ENCODE data around the gene TBCD.

DNA sequence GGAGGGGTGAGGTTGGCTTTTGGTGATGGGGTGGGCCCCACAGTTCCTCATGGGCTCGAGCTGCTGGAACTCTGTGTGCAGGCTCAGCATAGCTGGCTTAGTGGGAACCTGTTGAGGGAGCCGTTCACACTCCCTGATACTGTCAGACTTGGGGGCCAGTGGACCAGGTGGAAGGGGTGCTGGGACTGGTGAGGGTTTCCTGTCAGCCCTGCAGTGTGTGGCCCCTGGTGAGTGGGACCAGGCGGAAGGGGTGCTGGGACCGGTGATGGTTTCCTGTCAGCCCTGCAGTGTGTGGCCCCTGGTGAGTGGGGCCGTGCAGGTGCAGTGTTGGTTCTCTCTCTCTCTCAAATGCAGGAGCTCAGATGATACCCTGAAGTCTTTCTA is 133.1 kb downstream of the TBCD start:
- TF ChIP-seq POLR2A (IDR thresholded peaks at IDR 0.05), result no peak
- no peak for TF ChIP-seq EP300 (IDR thresholded peaks at IDR 0.05)
- TF ChIP-seq, protein P1, sequence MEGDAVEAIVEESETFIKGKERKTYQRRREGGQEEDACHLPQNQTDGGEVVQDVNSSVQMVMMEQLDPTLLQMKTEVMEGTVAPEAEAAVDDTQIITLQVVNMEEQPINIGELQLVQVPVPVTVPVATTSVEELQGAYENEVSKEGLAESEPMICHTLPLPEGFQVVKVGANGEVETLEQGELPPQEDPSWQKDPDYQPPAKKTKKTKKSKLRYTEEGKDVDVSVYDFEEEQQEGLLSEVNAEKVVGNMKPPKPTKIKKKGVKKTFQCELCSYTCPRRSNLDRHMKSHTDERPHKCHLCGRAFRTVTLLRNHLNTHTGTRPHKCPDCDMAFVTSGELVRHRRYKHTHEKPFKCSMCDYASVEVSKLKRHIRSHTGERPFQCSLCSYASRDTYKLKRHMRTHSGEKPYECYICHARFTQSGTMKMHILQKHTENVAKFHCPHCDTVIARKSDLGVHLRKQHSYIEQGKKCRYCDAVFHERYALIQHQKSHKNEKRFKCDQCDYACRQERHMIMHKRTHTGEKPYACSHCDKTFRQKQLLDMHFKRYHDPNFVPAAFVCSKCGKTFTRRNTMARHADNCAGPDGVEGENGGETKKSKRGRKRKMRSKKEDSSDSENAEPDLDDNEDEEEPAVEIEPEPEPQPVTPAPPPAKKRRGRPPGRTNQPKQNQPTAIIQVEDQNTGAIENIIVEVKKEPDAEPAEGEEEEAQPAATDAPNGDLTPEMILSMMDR (IDR thresholded peaks at IDR 0.05), result no peak
- no peak for TF ChIP-seq POLR2AphosphoS5 (IDR thresholded peaks at IDR 0.05)
